Testis (tissue), 2 donors: ENCODE results near the gene NOC4L.

Experiments
- CTCF ChIP-seq, 3 experiments: fragments of 450-650 bp in 2 of 3; fragments of 200-600 bp in 1 of 3; sonication (generic) in 1 of 3; IDR thresholded peaks; one replicate each; pipeline ENCODE4 v1.5.1; 2016 to 2019; ENCODE audit warnings: antibody characterized with exemption in 3 of 3, mild to moderate bottlenecking in 2 of 3, moderate library complexity in 1 of 3
- POLR2A ChIP-seq: fragments of 450-650 bp; IDR thresholded peaks from one replicate; pipeline ENCODE4 v1.6.1; 2017; ENCODE audit warnings: antibody characterized with exemption, mild to moderate bottlenecking, moderate library complexity

GRCh38 chr12:132189378-132190011 lies 45.2 kb downstream of the NOC4L start:
- no peak for TF ChIP-seq CTCF (IDR thresholded peaks at IDR 0.05)
- no peak for TF ChIP-seq POLR2A
